ENCODE results near the gene ERO1A. TPM values are rescaled to one million over a fixed set of nuclear protein-coding genes. Genes with fewer than 3 reads are reported as not detected.

The ERO1A gene
- total and polyA plus RNA-seq, 10 donors: 8.5 to 79.7 (median 44.7) TPM

DNA sequence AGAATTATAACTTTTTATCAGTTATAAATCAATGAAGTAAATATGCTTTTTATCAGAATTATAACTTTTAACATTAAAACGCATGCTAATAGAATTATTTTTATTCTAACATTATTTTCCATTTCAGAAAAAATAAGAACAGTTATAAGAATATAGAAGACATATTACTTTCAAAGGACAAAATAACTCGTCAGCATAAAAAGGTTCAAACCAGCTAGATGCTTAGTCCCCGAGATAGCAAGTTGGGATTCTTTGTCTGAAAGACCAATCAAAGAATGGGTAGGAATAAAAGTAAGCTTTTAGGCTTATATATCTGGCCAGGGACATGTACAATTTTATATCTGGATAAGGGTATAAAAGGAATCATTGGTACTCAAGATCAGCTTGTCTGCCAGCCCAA, 76.8 kb downstream of the ERO1A start:
- intact Hi-C loops (cut with DNase I; ENCODE audit: low total_unique reads): no loop called here
- TF ChIP-seq, protein P1, sequence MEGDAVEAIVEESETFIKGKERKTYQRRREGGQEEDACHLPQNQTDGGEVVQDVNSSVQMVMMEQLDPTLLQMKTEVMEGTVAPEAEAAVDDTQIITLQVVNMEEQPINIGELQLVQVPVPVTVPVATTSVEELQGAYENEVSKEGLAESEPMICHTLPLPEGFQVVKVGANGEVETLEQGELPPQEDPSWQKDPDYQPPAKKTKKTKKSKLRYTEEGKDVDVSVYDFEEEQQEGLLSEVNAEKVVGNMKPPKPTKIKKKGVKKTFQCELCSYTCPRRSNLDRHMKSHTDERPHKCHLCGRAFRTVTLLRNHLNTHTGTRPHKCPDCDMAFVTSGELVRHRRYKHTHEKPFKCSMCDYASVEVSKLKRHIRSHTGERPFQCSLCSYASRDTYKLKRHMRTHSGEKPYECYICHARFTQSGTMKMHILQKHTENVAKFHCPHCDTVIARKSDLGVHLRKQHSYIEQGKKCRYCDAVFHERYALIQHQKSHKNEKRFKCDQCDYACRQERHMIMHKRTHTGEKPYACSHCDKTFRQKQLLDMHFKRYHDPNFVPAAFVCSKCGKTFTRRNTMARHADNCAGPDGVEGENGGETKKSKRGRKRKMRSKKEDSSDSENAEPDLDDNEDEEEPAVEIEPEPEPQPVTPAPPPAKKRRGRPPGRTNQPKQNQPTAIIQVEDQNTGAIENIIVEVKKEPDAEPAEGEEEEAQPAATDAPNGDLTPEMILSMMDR (IDR thresholded peaks at IDR 0.05 in 8 of 11, conservative IDR thresholded peaks at IDR 0.05 in 3 of 11): no peak
- TF ChIP-seq POLR2A (IDR thresholded peaks at IDR 0.05) (no peak), POLR2AphosphoS5 (IDR thresholded peaks at IDR 0.05) (no peak)
- no peak overlapping the region for H3K27ac ChIP-seq
- DNase-seq: no peak
- no peaks in the 10 kb centered on the region for H3K9me3 ChIP-seq
- 81 to 97% (median 94%) methylated on average over 3 of the region's 3 CpGs for WGBS, 5 donors
- no peaks in the 10 kb centered on the region for H3K27me3 ChIP-seq (replicated peaks in 1 of 7)
- no peak overlapping the region for H3K4me3 ChIP-seq
- H3K4me1 ChIP-seq: no peaks in the 10 kb centered on the region
- peaks cover 0 to 3% (median 0%) of the 10 kb centered on the region in 6 donors for H3K36me3 ChIP-seq

DNA sequence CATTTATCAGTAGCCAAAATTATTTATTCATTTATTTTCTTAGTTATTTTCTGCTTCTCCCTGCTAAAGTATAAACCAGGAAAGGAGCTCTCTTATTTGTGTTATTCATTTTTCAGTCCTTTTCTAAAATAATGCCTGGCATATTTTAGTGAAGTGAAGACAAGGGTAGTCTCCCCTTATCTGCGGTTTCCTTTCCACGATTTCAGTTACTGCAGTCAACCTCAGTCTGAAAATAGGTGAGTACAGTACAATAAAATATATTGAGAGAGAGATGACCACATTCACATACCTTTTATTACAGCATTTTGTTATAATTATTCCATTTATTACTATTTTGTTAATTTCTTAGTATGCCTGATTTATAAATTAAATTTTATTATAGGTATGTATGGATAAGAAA, 85.2 kb downstream of the ERO1A start:
- no peak overlapping the region for H3K27ac ChIP-seq
- H3K36me3 ChIP-seq: peaks cover 0 to 3% (median 0%) of the 10 kb centered on the region in 6 donors
- H3K27me3 ChIP-seq (replicated peaks in 1 of 7): no peaks in the 10 kb centered on the region
- DNase-seq: no peak
- no peak overlapping the region for H3K4me3 ChIP-seq
- no peaks in the 10 kb centered on the region for H3K4me1 ChIP-seq
- intact Hi-C loops (cut with DNase I; ENCODE audit: low total_unique reads): no loop called here
- WGBS, 5 donors: 93 to 99% (median 96%) methylated on average over 2 of the region's 2 CpGs
- TF ChIP-seq POLR2A (IDR thresholded peaks at IDR 0.05) (no peak), POLR2AphosphoS5 (IDR thresholded peaks at IDR 0.05) (no peak)
- TF ChIP-seq, protein P1 (IDR thresholded peaks at IDR 0.05 in 8 of 11, conservative IDR thresholded peaks at IDR 0.05 in 3 of 11): no peak
- H3K9me3 ChIP-seq: peaks cover 0 to 4% (median under 1%) of the 10 kb centered on the region in 8 donors

DNA sequence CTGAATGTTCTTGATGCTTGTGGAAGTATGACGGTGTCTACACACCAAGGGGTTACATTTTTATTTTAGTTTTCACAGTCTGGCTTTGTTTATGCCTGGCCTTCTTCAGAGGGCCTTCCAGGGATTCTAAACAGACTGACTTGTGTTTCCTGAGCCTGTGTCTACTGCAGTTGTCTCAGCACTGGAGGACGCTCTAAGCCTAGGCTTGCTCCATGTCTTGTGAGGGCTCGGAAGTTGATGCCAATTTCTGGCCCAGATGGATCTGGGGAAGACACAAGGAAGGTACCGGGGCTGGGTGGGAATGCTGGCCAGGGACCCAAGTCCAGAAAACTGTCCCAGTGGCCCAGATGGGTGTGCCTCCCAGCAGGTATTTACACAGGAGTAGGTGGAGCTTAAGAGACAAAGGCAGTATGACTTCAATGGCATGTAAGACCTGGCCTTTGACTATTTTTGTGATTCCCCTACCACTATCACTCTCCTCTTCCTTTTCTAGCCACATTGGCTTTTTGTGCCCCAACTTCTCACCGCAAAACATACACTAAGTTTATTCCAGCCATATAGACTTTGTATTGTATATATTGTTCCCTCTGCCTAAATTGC, 85.8 kb downstream of the ERO1A start:
- H3K27ac ChIP-seq: no peak overlapping the region
- intact Hi-C loops (cut with DNase I; ENCODE audit: low total_unique reads): no loop called here
- peaks cover 0 to 3% (median 0%) of the 10 kb centered on the region in 6 donors for H3K36me3 ChIP-seq
- no peaks in the 10 kb centered on the region for H3K4me1 ChIP-seq
- no peak for DNase-seq
- H3K27me3 ChIP-seq (replicated peaks in 1 of 7): no peaks in the 10 kb centered on the region
- 94 to 98% (median 96%) methylated on average over 5 of the region's 5 CpGs for WGBS, 5 donors
- peaks cover 0 to 10% (median 7%) of the 10 kb centered on the region in 8 donors for H3K9me3 ChIP-seq
- TF ChIP-seq, protein P1 (IDR thresholded peaks at IDR 0.05 in 8 of 11, conservative IDR thresholded peaks at IDR 0.05 in 3 of 11): no peak
- TF ChIP-seq POLR2AphosphoS5 (IDR thresholded peaks at IDR 0.05): no peak
- no peak for TF ChIP-seq POLR2A (IDR thresholded peaks at IDR 0.05)
- no peak overlapping the region for H3K4me3 ChIP-seq

DNA sequence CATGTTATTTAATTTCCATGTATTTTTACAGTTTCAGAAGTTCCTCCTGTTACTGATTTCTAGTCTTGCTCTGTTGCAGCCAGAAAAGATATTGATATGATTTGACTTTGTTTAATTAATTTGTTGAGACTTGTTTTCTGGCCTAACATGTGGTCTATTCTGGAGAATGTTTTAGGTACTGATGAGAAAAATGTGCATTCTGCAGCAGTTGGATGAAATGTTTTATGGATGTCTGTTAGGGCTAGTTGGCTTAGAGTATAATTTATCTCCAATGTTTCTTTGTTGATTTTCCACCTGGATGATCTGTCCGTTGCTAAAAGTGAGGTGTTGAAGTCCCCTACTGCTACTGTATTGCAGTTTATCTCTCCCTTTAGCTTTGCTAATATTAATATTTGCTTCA, 88.3 kb downstream of the ERO1A start:
- no peak overlapping the region for H3K27ac ChIP-seq
- peaks cover 0 to 23% (median 15%) of the 10 kb centered on the region in 8 donors for H3K9me3 ChIP-seq
- intact Hi-C loops (cut with DNase I; ENCODE audit: low total_unique reads): no loop called here
- H3K27me3 ChIP-seq (replicated peaks in 1 of 7): no peaks in the 10 kb centered on the region
- WGBS, 5 donors: 79 to 97% (median 89%) methylated on average over 1 of the region's 1 CpG
- no peak overlapping the region for H3K4me3 ChIP-seq
- H3K36me3 ChIP-seq: no peaks in the 10 kb centered on the region
- TF ChIP-seq POLR2A (IDR thresholded peaks at IDR 0.05): no peak
- TF ChIP-seq, protein P1 (IDR thresholded peaks at IDR 0.05 in 8 of 11, conservative IDR thresholded peaks at IDR 0.05 in 3 of 11): no peak
- no peak for TF ChIP-seq POLR2AphosphoS5 (IDR thresholded peaks at IDR 0.05)
- H3K4me1 ChIP-seq: no peaks in the 10 kb centered on the region
- DNase-seq: no peak
